ENCODE measurements around the gene WHRN. TPM values are rescaled to one million over a fixed set of nuclear protein-coding genes. Genes with fewer than 3 reads are reported as not detected.

WHRN gene
- total and polyA plus RNA-seq, 2 experiments from 2014 or later: 8.3 to 8.9 TPM

DNA sequence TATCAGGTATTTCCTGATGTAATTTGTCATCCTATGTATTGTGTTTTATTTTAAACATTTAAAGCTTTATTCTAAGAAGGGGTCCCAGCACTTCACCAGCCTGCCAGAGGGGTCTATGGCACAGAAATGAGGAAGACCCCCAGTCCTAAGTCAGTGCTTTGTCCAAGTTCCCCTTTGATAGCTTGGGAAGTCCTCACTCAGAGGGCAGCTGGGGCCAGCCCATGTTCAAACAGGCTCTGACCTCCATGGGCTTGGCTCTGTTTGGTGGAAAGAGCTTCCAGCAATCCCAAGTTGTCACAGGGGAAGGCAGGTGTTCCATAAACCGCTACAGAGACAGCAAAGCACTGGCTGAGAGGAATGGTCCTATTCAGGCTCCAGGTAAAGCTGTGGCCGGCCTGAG, 90.9 kb downstream of the WHRN start:
- no peaks in the 10 kb centered on the region for H3K27me3 ChIP-seq (ENCODE audit: insufficient read depth)
- no peak for DNase-seq (ENCODE audit: low spot score)
- no peaks in the 10 kb centered on the region for H3K36me3 ChIP-seq (ENCODE audit: insufficient read depth)
- Mint-ChIP-seq H3K27ac (no peak overlapping the region), H3K9me3 (no peaks in the 10 kb centered on the region), H3K27me3 (ENCODE audit: insufficient read depth, low read depth, poor library complexity) (peaks cover 19% of the 10 kb centered on the region), H3K4me3 (no peak overlapping the region), H3K4me1 (peaks cover 36% of the 10 kb centered on the region), H3K36me3 (ENCODE audit: low read depth) (no peaks in the 10 kb centered on the region; the same call in 2 of the 3 replicates)
- no peaks in the 10 kb centered on the region for H3F3A ChIP-seq (replicated peaks; ENCODE audit: low read depth)
- no peaks in the 10 kb centered on the region for H4K20me1 ChIP-seq (replicated peaks; ENCODE audit: insufficient read depth)
- TF ChIP-seq ZNF114 (CRISPR knock-in tag; IDR thresholded peaks at IDR 0.05): no peak
- H3K79me2 ChIP-seq (replicated peaks; ENCODE audit: insufficient read depth): no peaks in the 10 kb centered on the region
- no peak overlapping the region for H3K4me2 ChIP-seq
- no peak for ATAC-seq
- no peaks in the 10 kb centered on the region for H3K9me2 ChIP-seq (ENCODE audit: insufficient read depth)
- H3K4me3 ChIP-seq: no peak overlapping the region
- H3K27ac ChIP-seq (ENCODE audit: low read depth): no peak overlapping the region
- H3K4me1 ChIP-seq (ENCODE audit: insufficient read depth): 0 out of 2 replicates have a peak, but pooled peaks cover 8% of the 10 kb centered on the region
- H2AFZ ChIP-seq: no peak overlapping the region

GRCh38 chr9:114413861-114414301, 91.4 kb downstream of the WHRN start:
- Histone ChIP-seq H3F3A (replicated peaks; ENCODE audit: low read depth) (no peaks in the 10 kb centered on the region), H3K4me2 (no peak overlapping the region), H3K27me3 (ENCODE audit: insufficient read depth) (no peaks in the 10 kb centered on the region), H3K4me1 (ENCODE audit: insufficient read depth) (peaks cover 12% of the 10 kb centered on the region; the same call in 1 of the 2 replicates), H4K20me1 (replicated peaks; ENCODE audit: insufficient read depth) (no peaks in the 10 kb centered on the region), H3K79me2 (replicated peaks; ENCODE audit: insufficient read depth) (no peaks in the 10 kb centered on the region), H3K36me3 (ENCODE audit: insufficient read depth) (no peaks in the 10 kb centered on the region), H3K9me2 (ENCODE audit: insufficient read depth) (no peaks in the 10 kb centered on the region), H2AFZ (no peak overlapping the region), H3K27ac (ENCODE audit: low read depth) (no peak overlapping the region), H3K4me3 (no peak overlapping the region)
- DNase-seq (ENCODE audit: low spot score) (peak; percentile 44), ATAC-seq (peak; percentile 35)
- Mint-ChIP-seq H3K4me3 (no peak overlapping the region), H3K36me3 (ENCODE audit: low read depth) (no peaks in the 10 kb centered on the region; the same call in 2 of the 3 replicates), H3K27ac (no peak overlapping the region), H3K4me1 (peaks cover 40% of the 10 kb centered on the region), H3K27me3 (ENCODE audit: insufficient read depth, low read depth, poor library complexity) (peaks cover 19% of the 10 kb centered on the region), H3K9me3 (no peaks in the 10 kb centered on the region)
- TF ChIP-seq ZNF114 (CRISPR knock-in tag; IDR thresholded peaks at IDR 0.05) (no peak), REST (IDR thresholded peaks at IDR 0.05; ENCODE audit: unreplicated experiment) (no peak), EZH2 (IDR thresholded peaks at IDR 0.05; ENCODE audit: low read depth, unreplicated experiment) (no peak), STAT1 (IDR thresholded peaks at IDR 0.05; ENCODE audit: unreplicated experiment) (no peak), EZH2phosphoT487 (IDR thresholded peaks at IDR 0.05; ENCODE audit: unreplicated experiment) (no peak), POLR2AphosphoS5 (IDR thresholded peaks at IDR 0.05; ENCODE audit: low read depth) (no peak), CREB1 (CRISPR knock-in tag; IDR thresholded peaks at IDR 0.05; ENCODE audit: low read depth) (no peak), NANOG (IDR thresholded peaks at IDR 0.05; ENCODE audit: borderline replicate concordance) (no peak), ZNF331 (CRISPR knock-in tag; IDR thresholded peaks at IDR 0.05; ENCODE audit: low read depth) (no peak)
- TF ChIP-seq, protein P1, sequence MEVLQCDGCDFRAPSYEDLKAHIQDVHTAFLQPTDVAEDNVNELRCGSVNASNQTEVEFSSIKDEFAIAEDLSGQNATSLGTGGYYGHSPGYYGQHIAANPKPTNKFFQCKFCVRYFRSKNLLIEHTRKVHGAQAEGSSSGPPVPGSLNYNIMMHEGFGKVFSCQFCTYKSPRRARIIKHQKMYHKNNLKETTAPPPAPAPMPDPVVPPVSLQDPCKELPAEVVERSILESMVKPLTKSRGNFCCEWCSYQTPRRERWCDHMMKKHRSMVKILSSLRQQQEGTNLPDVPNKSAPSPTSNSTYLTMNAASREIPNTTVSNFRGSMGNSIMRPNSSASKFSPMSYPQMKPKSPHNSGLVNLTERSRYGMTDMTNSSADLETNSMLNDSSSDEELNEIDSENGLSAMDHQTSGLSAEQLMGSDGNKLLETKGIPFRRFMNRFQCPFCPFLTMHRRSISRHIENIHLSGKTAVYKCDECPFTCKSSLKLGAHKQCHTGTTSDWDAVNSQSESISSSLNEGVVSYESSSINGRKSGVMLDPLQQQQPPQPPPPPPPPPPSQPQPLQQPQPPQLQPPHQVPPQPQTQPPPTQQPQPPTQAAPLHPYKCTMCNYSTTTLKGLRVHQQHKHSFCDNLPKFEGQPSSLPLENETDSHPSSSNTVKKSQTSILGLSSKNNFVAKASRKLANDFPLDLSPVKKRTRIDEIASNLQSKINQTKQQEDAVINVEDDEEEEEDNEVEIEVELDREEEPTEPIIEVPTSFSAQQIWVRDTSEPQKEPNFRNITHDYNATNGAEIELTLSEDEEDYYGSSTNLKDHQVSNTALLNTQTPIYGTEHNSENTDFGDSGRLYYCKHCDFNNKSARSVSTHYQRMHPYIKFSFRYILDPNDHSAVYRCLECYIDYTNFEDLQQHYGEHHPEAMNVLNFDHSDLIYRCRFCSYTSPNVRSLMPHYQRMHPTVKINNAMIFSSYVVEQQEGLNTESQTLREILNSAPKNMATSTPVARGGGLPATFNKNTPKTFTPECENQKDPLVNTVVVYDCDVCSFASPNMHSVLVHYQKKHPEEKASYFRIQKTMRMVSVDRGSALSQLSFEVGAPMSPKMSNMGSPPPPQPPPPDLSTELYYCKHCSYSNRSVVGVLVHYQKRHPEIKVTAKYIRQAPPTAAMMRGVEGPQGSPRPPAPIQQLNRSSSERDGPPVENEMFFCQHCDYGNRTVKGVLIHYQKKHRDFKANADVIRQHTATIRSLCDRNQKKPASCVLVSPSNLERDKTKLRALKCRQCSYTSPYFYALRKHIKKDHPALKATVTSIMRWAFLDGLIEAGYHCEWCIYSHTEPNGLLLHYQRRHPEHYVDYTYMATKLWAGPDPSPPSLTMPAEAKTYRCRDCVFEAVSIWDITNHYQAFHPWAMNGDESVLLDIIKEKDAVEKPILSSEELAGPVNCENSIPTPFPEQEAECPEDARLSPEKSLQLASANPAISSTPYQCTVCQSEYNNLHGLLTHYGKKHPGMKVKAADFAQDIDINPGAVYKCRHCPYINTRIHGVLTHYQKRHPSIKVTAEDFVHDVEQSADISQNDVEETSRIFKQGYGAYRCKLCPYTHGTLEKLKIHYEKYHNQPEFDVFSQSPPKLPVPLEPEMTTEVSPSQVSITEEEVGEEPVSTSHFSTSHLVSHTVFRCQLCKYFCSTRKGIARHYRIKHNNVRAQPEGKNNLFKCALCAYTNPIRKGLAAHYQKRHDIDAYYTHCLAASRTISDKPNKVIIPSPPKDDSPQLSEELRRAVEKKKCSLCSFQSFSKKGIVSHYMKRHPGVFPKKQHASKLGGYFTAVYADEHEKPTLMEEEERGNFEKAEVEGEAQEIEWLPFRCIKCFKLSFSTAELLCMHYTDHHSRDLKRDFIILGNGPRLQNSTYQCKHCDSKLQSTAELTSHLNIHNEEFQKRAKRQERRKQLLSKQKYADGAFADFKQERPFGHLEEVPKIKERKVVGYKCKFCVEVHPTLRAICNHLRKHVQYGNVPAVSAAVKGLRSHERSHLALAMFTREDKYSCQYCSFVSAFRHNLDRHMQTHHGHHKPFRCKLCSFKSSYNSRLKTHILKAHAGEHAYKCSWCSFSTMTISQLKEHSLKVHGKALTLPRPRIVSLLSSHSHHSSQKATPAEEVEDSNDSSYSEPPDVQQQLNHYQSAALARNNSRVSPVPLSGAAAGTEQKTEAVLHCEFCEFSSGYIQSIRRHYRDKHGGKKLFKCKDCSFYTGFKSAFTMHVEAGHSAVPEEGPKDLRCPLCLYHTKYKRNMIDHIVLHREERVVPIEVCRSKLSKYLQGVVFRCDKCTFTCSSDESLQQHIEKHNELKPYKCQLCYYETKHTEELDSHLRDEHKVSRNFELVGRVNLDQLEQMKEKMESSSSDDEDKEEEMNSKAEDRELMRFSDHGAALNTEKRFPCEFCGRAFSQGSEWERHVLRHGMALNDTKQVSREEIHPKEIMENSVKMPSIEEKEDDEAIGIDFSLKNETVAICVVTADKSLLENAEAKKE (CRISPR knock-in tag; IDR thresholded peaks at IDR 0.05): no peak
- TF ChIP-seq, protein P2, sequence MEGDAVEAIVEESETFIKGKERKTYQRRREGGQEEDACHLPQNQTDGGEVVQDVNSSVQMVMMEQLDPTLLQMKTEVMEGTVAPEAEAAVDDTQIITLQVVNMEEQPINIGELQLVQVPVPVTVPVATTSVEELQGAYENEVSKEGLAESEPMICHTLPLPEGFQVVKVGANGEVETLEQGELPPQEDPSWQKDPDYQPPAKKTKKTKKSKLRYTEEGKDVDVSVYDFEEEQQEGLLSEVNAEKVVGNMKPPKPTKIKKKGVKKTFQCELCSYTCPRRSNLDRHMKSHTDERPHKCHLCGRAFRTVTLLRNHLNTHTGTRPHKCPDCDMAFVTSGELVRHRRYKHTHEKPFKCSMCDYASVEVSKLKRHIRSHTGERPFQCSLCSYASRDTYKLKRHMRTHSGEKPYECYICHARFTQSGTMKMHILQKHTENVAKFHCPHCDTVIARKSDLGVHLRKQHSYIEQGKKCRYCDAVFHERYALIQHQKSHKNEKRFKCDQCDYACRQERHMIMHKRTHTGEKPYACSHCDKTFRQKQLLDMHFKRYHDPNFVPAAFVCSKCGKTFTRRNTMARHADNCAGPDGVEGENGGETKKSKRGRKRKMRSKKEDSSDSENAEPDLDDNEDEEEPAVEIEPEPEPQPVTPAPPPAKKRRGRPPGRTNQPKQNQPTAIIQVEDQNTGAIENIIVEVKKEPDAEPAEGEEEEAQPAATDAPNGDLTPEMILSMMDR (conservative IDR thresholded peaks at IDR 0.05; ENCODE audit: low read depth in 2 of 2): no peak

All from GM23338 (cell line).